NCI-H526 (cell line): ENCODE data around the gene IVD.

Experiments
- DNase-seq, 2 experiments: peaks; one replicate each; lab custom pipeline; 2025; lab: John Stamatoyannopoulos, UW

Gene IVD

GRCh38 chr15:40459391-40460015 lies 53.9 kb downstream of the IVD start:
- DNase-seq: no peak

- no peak for DNase-seq
Observed at GRCh38 chr15:40460404-40460803, 54.8 kb downstream of the IVD start.

DNA sequence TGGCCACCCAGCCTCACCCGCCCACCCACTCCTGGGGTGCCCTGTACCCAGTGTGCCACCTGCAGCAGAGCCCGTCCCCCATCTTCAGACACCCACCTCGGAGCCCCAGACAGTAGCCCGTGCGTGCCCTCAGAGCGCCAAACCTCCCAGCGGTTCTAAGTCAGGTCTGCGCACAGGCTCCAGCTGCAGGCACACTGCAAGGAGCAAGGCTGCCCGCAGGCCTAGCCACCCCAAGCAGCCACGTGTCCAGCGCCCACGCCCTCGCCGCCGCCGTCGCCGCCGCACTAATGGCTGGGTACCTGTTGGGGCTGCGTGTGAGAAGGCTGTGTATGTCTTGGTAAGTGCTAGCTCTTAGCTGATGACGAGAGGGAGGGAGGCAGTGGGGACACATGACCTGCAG lies 56.4 kb downstream of the IVD start:
- DNase-seq: no peak

DNA sequence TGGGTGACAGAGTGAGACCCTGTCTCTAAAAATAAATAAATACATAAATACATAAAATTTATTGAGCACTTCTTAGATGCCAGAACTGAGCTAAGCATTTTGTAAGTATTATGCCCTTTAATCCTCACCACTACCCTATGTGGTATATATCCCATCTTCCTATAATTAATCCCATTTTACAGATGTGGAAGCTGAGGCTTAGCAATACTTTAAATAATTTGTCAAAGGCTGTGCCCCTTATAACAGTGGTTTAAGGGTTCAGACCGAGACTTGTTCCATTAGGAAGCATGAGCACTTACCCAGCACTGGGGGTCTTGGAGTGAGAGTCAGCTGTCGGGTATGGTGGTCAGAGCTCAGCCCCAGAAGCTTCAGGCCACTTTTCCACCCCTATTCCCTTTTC lies 57.7 kb downstream of the IVD start:
- DNase-seq: no peak

DNA sequence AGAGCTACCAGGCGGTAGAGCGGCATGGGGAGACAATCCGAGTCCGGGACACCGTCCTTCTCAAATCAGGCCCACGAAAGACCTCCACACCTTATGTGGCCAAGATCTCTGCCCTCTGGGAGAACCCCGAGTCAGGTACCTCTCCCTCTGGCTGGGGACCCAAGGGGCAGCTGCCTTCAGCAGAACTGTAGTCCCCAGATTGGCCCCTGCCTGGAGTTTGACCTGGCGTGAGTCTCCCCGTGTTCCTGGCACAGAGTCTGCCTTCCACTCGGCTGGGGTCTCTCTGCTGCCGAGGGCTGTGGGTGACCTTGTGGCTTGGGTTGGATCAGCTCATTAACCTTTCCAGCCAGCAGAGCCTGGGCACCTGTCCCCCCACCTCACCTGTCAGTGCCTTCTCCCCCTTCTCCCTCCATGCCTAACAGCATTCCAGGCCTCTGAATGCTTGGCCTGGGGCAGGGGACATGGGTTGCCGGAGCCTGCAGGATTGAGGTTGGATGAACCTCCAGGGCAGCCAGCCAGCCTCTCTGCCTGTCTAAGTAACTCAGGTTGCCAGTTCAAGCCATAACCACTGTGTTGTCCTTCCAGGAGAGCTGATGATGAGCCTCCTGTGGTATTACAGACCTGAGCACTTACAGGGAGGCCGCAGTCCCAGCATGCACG lies 58.4 kb downstream of the IVD start:
- DNase-seq: no peak

- DNase-seq: no peak
Observed at GRCh38 chr15:40464595-40465185, 59.1 kb downstream of the IVD start.

- DNase-seq: no peak
Observed at GRCh38 chr15:40465939-40466338, 60.3 kb downstream of the IVD start.

DNA sequence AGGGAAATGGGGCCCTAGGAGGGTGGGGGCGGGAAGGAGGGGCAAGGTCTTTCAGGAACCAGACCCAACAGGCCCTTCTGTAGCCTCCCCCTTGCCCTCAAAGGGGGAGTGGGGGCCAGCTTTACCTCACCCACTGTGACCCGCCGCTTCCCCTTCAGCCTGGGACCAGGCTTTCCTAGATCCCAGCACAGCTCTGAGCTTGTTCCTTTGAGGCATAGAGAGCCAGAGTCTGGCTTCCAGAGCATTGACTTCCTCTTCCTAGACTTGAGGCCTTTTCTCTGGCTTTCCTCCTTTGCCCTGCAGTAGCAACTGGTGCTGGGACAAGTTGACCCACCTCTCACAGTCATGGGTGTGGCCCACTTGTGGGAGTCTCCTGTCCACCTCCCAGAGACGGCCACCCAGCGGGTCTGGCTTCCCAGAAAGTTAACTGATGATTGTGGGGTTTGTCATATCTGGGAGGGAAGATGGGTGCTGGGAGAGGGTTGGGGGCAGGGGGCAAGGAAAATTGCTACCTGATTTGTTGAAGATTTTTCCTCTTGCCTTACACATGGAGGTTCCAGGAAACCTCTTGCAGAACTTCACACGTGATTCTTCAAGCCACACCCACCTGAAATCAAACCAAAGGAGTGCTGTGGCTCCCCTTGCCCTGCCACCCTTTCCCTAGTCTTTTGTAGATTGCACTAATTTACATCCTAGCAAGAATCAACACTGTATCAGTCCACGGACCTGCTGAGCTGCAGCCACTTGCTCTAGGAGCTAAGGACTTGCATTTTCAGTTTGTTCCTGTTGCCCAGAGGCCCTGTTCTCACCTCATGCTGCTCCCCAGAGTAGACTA lies 61.0 kb downstream of the IVD start:
- no peak for DNase-seq

DNA sequence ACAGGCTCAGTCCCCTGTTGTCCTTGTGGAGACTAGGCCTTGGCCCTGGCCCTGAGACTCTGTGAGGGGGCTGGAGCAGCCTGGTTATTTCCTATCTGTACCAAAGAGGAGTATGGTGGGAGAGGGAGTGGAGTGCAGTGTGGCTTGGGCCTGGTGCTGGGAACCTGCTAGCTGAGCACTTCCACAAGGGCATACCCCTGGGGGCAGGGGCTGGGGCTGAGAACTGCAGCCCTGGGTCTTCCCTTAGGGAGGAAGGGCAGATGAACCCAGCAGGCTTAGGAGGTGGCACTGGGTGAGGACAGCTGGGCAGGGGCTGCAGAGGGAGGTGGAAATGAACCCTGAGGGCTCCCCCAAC lies 61.6 kb downstream of the IVD start:
- DNase-seq: no peak

DNA sequence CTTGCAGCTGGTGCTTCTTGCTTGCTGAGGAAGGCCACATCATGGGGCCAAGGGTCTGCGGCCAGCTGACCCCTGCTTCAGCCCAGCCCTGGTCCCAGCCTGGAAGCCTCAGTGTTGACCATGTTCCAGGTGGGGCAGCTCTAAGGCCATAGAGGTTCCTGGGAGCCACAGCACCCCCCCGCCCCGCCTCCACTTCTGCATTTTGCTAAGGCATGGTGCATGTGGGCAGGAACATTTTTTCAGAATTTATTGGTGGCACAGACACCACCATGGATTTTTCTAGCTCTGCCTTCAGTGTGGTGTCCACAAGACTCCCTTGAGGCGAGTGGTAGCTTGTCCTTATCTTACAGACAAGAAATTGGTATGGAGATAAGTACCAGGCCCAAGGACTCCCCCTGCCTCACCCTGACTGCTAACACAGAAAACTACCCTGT lies 63.3 kb downstream of the IVD start:
- no peak for DNase-seq

GRCh38 chr15:40469776-40470390 lies 64.3 kb downstream of the IVD start:
- DNase-seq: no peak

- DNase-seq: peak in 1 of 2 experiments; percentile 82
Observed at GRCh38 chr15:40470423-40471104, 65.0 kb downstream of the IVD start, which contains the start of gene CHST14. Gene CHST14, plus strand, starts transcription at chr15:40470984. Its CDS starts 230 bp downstream, at chr15:40471214.
